ENCODE results near the gene TTC7B.

TTC7B gene

GRCh38 chr14:90521930-90522483 lies 294.2 kb downstream of the TTC7B start:
- TF ChIP-seq, protein P1, sequence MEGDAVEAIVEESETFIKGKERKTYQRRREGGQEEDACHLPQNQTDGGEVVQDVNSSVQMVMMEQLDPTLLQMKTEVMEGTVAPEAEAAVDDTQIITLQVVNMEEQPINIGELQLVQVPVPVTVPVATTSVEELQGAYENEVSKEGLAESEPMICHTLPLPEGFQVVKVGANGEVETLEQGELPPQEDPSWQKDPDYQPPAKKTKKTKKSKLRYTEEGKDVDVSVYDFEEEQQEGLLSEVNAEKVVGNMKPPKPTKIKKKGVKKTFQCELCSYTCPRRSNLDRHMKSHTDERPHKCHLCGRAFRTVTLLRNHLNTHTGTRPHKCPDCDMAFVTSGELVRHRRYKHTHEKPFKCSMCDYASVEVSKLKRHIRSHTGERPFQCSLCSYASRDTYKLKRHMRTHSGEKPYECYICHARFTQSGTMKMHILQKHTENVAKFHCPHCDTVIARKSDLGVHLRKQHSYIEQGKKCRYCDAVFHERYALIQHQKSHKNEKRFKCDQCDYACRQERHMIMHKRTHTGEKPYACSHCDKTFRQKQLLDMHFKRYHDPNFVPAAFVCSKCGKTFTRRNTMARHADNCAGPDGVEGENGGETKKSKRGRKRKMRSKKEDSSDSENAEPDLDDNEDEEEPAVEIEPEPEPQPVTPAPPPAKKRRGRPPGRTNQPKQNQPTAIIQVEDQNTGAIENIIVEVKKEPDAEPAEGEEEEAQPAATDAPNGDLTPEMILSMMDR (IDR thresholded peaks at IDR 0.05; ENCODE audit: low read depth, low read length, missing control alignments) = no peak
- no peak for DNase-seq (ENCODE audit: low read depth)
- H3K4me3 ChIP-seq (ENCODE audit: low read depth, low read length) = no peak overlapping the region

- DNase-seq (ENCODE audit: low read depth) = no peak
- no peak overlapping the region for H3K4me3 ChIP-seq (ENCODE audit: low read depth, low read length)
- TF ChIP-seq, protein P1 (IDR thresholded peaks at IDR 0.05; ENCODE audit: low read depth, low read length, missing control alignments) = no peak
Observed at GRCh38 chr14:90521084-90521929, 294.9 kb downstream of the TTC7B start.

DNA sequence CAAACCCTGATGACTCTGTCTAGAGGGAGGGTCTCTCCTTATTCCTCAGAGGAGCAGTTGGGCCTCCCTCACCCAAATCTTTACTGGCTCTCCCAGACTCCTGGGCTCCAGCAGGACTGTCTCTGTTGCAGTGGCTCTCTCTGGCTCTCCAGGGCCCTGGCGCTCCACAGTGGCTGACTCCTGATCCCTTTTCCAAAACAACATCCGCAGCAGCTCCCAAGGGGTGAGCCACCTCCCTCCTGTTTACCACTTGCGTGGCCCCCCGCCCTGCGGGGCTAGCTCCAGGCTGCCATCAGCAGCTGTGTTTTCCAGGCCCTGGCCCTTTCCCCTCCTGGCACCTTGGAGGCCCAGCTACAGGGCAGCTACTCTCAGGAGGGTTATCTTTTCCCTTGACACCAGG lies 295.9 kb downstream of the TTC7B start:
- TF ChIP-seq, protein P1 (IDR thresholded peaks at IDR 0.05; ENCODE audit: low read depth, low read length, missing control alignments) = no peak
- no peak for DNase-seq (ENCODE audit: low read depth)
- H3K4me3 ChIP-seq (ENCODE audit: low read depth, low read length) = no peak overlapping the region

DNA sequence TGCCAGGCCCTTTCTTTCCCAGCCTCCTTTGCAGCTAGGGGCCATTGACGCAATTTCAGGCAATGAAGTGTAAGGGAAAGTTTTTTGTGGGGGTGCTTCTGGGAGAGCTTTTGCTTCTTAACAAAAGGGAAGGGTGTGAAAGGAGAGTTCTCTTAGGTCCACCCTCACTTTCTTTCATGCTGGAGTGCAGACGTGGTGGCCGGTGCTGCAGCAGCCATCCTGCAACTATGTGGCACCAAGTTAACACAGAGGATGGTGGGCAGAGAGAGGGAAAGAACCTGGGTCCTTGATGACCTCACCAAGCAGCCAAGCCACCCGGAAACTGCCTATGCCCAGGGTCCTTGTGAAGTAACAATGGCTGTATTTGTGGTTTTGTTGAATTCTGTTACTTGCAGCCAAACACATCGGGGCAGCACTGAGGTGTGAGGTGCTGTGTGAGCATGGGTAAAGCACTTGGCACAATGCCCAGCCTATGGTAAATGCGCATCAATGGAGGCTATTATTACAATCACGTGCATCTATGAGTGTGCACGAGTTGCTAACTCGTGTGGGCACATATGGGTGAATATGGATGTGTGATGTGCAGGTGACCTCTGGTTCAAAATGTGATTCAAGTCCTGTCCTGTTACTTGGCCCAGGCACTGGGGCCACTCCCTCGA lies 296.8 kb downstream of the TTC7B start:
- TF ChIP-seq, protein P1 (IDR thresholded peaks at IDR 0.05; ENCODE audit: low read depth, low read length, missing control alignments) = no peak
- no peak for DNase-seq (ENCODE audit: low read depth)

DNA sequence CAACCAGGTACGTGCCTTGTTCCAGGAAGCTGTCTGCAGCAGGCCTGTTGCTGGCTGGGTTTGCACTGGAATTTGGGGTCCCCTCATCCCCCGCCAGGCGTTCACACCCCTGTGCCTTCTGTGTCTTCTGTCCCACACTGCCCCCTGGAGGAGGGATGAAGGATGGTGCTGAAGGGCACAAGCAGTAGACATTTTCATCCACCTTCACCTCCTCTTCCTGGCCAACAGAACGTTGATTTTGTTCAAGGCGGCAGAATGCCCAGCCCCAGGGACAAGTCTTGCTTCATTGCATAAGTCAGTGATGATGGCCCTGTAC lies 297.3 kb downstream of the TTC7B start:
- DNase-seq (ENCODE audit: low read depth) = no peak
- no peak overlapping the region for H3K4me3 ChIP-seq (ENCODE audit: low read depth, low read length)
- TF ChIP-seq, protein P1 (IDR thresholded peaks at IDR 0.05; ENCODE audit: low read depth, low read length, missing control alignments) = peak; percentile 75

More for the DNA sequence above, 296.8 kb downstream of the TTC7B start:
- H3K4me3 ChIP-seq (ENCODE audit: low read depth, low read length) = no peak overlapping the region

GRCh38 chr14:90518069-90518940 lies 297.9 kb downstream of the TTC7B start:
- DNase-seq (ENCODE audit: low read depth) = no peak
- TF ChIP-seq, protein P1 (IDR thresholded peaks at IDR 0.05; ENCODE audit: low read depth, low read length, missing control alignments) = no peak
- no peak overlapping the region for H3K4me3 ChIP-seq (ENCODE audit: low read depth, low read length)

Measured in GM12864 (cell line).